GDM1 (cell line): ENCODE measurements around the gene ERCC1.

Experiments used
- DNase-seq: peaks from one replicate; lab custom pipeline; 2025; lab: John Stamatoyannopoulos, UW

ERCC1 gene

DNA sequence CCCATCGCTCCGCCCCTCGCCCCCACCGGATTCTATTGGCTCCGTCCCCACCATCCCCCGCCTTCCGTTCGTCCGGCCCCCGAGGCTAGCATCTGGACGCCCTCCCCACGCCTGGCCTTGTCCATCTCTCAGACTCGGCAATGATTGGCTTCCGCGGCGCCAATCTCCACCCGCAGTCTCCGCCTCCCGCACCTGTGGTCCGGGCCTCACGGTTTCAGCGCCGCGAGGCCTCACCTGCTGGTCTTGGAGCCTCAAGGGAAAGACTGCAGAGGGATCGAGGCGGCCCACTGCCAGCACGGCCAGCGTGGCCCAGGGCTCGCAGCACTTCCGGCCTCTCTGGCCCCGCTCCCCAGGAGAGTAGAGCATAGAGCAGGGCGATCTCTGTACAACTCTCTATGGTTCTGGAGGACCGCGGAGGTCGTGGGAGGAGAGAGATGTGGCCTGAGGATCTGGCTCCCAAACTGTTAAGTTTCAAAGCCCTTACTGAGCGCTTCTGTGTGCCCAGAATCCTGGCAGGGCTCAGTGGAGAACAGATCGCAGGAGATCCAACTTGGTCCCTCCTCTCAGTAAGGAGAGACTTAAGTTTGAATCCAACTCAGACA, at the start of gene ERCC1:
ERCC1 (minus strand) TSS at position 329 of the 602 bp plus-strand sequence. CDS start 543 bp downstream, outside the sequence.
- peak; percentile 82 for DNase-seq

GRCh38 chr19:45473367-45473681, 49.6 kb upstream of the ERCC1 start:
- DNase-seq: no peak

- no peak for DNase-seq
Measured at GRCh38 chr19:45472563-45473366, 49.0 kb upstream of the ERCC1 start.

DNA sequence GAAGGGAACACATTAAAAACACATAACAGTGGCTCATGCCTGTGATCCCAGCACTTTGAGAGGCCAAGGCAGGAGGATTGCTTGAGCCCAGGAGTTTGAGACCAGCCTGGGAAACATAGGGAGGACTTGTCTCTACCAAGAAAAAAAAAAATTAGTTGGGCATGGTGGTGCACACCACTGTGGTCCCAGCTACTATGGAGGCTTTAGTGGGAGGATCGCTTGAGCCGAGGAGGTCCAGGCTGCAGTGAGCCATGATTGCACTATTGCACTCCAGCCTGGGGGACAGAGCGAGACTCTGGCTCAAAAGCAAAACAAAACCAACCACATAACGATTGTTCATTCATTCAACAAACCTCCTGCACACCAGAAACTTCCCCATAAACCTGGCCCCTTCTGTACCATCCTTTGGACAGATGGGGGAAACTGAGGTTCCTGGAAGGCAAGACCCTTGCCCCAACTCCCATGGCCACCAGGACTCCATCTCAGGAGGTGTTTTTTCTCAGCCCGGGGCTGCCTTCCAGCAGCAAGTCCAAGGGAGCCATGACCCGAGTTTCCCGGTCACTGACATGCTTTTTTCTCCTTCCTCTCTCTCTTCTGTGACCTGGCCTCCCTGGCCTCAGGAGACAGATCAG, 48.3 kb upstream of the ERCC1 start:
- DNase-seq: no peak

DNA sequence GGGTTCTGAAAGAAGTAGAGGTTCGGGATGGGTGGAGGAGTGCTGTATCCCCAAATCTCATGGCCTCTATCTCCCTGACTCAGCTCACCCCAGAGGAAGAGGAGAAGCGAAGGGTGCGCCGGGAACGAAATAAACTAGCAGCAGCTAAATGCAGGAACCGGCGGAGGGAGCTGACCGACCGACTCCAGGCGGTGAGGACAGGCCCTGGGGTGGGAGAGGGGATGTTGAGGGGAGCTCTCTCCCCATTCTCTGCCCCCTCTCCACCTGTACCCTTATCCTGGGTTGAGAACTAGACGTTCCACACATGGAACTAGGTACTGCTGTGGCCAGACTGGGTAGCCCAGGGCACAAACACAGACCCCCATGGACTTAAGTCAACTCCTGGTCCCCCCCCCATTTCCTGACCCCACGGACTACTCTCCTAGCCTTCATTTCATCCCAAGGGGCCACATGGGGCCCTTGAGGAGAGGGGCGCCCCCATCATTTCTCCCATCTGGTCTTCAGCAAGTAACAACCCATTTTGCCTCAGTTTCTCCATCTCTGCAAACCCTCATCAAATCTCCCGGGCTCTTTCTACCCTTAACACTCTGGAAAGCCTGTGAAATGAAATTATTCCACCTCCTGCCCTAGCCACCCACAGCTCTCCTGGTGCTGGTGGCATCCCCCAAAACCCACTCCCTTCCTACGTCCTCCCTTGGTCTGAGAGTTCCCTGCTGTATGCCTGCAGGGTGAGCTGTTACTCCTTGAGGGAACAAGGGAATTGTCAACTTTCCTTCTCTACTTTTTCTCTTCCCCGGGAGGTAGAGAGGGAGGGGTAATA, 47.6 kb upstream of the ERCC1 start:
- no peak for DNase-seq

GRCh38 chr19:45470762-45471081, 47.0 kb upstream of the ERCC1 start:
- DNase-seq: no peak

GRCh38 chr19:45469945-45470761, 46.4 kb upstream of the ERCC1 start:
- DNase-seq: no peak

GRCh38 chr19:45469132-45469944, 45.6 kb upstream of the ERCC1 start:
- peak; percentile 97 for DNase-seq

- DNase-seq: no peak
Measured at GRCh38 chr19:45468803-45469131, 45.0 kb upstream of the ERCC1 start.

DNA sequence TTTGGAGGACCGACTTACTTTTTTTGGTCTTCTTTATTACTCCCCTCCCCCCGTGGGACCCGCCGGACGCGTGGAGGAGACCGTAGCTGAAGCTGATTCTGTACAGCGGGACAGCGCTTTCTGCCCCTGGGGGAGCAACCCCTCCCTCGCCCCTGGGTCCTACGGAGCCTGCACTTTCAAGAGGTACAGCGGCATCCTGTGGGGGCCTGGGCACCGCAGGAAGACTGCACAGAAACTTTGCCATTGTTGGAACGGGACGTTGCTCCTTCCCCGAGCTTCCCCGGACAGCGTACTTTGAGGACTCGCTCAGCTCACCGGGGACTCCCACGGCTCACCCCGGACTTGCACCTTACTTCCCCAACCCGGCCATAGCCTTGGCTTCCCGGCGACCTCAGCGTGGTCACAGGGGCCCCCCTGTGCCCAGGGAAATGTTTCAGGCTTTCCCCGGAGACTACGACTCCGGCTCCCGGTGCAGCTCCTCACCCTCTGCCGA, 44.5 kb upstream of the ERCC1 start:
- no peak for DNase-seq

- peak; percentile 86 for DNase-seq
Measured at GRCh38 chr19:45467456-45468158, 43.9 kb upstream of the ERCC1 start, which contains the start of gene FOSB. FOSB (plus strand) TSS chr19:45467996; CDS start chr19:45468587, 591 bp downstream.

GRCh38 chr19:45467115-45467455, 43.4 kb upstream of the ERCC1 start:
- DNase-seq: no peak

DNA sequence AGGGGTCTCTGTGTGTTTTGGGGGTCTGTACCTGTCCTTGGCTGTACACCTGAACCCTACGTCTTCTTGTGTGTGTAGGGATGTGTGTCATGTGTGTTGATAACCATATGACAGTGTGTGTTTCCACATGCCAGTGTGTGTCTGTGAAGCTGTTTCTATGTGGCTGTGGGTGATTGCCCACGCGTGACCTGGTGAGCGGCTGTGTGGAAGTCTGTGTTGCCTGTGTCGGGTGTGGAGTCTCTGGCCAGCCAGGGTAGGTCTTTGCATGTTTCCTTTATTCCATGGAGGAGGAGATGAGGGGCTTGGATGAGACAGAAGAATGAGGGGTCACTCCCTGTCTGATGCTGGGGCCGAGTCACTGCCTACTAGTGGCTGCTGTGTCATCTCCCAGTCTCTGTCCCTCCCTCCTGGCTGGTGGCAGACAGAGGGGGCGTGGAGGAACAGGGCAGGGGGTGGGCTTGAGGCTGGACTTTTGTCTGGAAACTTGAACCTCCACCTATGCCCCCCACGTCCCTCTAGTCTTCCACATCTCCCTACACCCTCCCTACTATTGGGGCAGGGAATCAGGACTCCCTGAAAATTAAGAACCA, 41.2 kb upstream of the ERCC1 start:
- no peak for DNase-seq

DNA sequence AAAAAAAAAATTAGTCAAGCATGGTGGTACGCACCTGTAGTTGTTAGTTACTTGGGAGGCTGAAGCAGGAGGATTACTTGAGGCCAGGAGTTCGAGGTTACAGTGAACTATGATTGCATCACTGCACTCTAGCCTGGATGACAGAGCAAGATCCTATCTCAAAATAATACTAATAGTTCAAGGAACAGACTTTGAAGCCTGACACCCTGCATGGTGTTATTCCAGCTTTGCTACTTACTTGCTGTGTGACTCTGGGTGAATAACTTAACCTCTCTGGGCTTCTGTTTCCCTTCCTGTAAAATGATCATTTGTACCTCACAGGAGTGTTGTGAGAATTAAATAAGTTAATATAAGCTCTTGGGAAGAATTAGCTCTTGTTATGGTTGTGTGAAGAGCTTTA, 40.6 kb upstream of the ERCC1 start:
- no peak for DNase-seq

- DNase-seq: no peak
Measured at GRCh38 chr19:45463241-45463640, 39.5 kb upstream of the ERCC1 start.

GRCh38 chr19:45462174-45462573, 38.5 kb upstream of the ERCC1 start:
- DNase-seq: no peak

GRCh38 chr19:45460807-45461347, 37.2 kb upstream of the ERCC1 start:
- no peak for DNase-seq

GRCh38 chr19:45457776-45458175, 34.1 kb upstream of the ERCC1 start:
- DNase-seq: no peak

- no peak for DNase-seq
Measured at GRCh38 chr19:45456500-45456815, 32.7 kb upstream of the ERCC1 start.
